B cell (primary cell): ENCODE measurements around the gene NKAPL. TPM values are rescaled to one million over a fixed set of nuclear protein-coding genes. Genes with fewer than 3 reads are reported as not detected.

Source experiments
- ATAC-seq: fragments of 200-7000 bp; cut with Tn5 transposase; one replicate; pipeline ENCODE4 v1.10.0; 2021; ENCODE audit warnings: low read depth, mild to moderate bottlenecking, moderate number of reproducible peaks, moderate library complexity
- CTCF ChIA-PET: fragments of 350-600 bp; sonication (Branson Sonifier 250); formaldehyde crosslinking; loops from one replicate; lab custom pipeline; 2021; ENCODE audit warnings: antibody characterized with exemption, inconsistent platforms; lab: Charles Lee
- POLR2A ChIA-PET: fragments of 350-600 bp; sonication (Branson Sonifier 250); formaldehyde crosslinking; loops from one replicate; lab custom pipeline; 2021; ENCODE audit warnings: antibody characterized with exemption; lab: Charles Lee
- DNase-seq: peaks from one replicate; pipeline ENCODE4 v3.0.0; 2013
- H2AFZ ChIP-seq: 2 replicates; pipeline ENCODE4 v1.6.1; 2012; ENCODE audit warnings: mild to moderate bottlenecking, low read depth, low read length; ENCODE audit not compliant: insufficient read depth, poor library complexity, severe bottlenecking
- H3K27ac ChIP-seq, 2 donors: 1 replicate in 1 of 2; 2 replicates in 1 of 2; pipeline ENCODE4 v1.5.1; 2012 to 2013; ENCODE audit warnings: low read length in 2 of 2, mild to moderate bottlenecking in 2 of 2, moderate library complexity in 1 of 2
- H3K27me3 ChIP-seq, 4 experiments: fragments of 200-600 bp in 1 of 4; sonication (generic) in 1 of 4; replicated peaks in 1 of 4; 1 replicate in 2 of 4; 2 replicates in 2 of 4; pipeline versions ENCODE4 v1.6.1 to v1.7.0; 2013 to 2016; ENCODE audit warnings: low read length in 3 of 4, mild to moderate bottlenecking in 2 of 4, mixed read lengths in 1 of 4, moderate library complexity in 1 of 4; ENCODE audit not compliant: insufficient read depth in 4 of 4, control insufficient read depth in 3 of 4; ENCODE audit errors: control extremely low read depth in 1 of 4
- H3K36me3 ChIP-seq, 2 experiments: replicated peaks in 1 of 2; 1 replicate in 1 of 2; 2 replicates in 1 of 2; pipeline versions ENCODE4 v1.6.1 to v1.7.1; 2013; ENCODE audit warnings: low read length in 1 of 2; ENCODE audit not compliant: insufficient read depth in 2 of 2, control insufficient read depth in 1 of 2; ENCODE audit errors: control extremely low read depth in 1 of 2, extremely low read depth in 1 of 2
- H3K4me1 ChIP-seq, 2 donors: fragments of 200-600 bp in 1 of 2; sonication (generic) in 1 of 2; 1 replicate in 1 of 2; 2 replicates in 1 of 2; pipeline versions ENCODE4 v1.5.1 to v1.6.1; 2013 to 2017; ENCODE audit warnings: low read length in 2 of 2; ENCODE audit not compliant: control insufficient read depth in 2 of 2, insufficient read depth in 2 of 2
- H3K4me2 ChIP-seq: replicated peaks from 2 replicates; pipeline ENCODE3; 2012; ENCODE audit warnings: mild to moderate bottlenecking, low read depth, low read length; ENCODE audit not compliant: poor library complexity, severe bottlenecking
- H3K4me3 ChIP-seq, 5 experiments: fragments of 200-600 bp in 1 of 5; sonication (generic) in 1 of 5; 1 replicate in 3 of 5; 2 replicates in 2 of 5; pipeline versions ENCODE4 v1.5.1 to v1.7.0; 2011 to 2016; ENCODE audit warnings: low read length in 4 of 5, mild to moderate bottlenecking in 4 of 5, low read depth in 2 of 5, control low read depth in 1 of 5, moderate library complexity in 1 of 5; ENCODE audit not compliant: insufficient read depth in 1 of 5; ENCODE audit errors: control extremely low read depth in 1 of 5, extremely low read depth in 1 of 5
- H3K79me2 ChIP-seq: fragments of 200-600 bp; sonication (generic); one replicate; pipeline ENCODE4 v1.6.0; 2016; ENCODE audit warnings: low read length; ENCODE audit not compliant: control insufficient read depth, insufficient read depth
- H3K9ac ChIP-seq: fragments of 200-600 bp; sonication (generic); 2 replicates; pipeline ENCODE4 v1.6.1; 2017; ENCODE audit warnings: mild to moderate bottlenecking, low read length, moderate library complexity
- H3K9me3 ChIP-seq, 3 donors: one replicate each; pipeline versions ENCODE4 v1.6.1 to v1.7.1; 2013; ENCODE audit warnings: low read length in 2 of 3; ENCODE audit not compliant: control insufficient read depth in 2 of 3, insufficient read depth in 1 of 3; ENCODE audit errors: control extremely low read depth in 1 of 3
- H4K20me1 ChIP-seq: 2 replicates; pipeline ENCODE4 v1.6.0; 2012; ENCODE audit warnings: mild to moderate bottlenecking, low read length; ENCODE audit not compliant: insufficient read depth, control insufficient read depth, poor library complexity, severe bottlenecking
- H3K27ac Mint-ChIP-seq: one replicate; pipeline ENCODE4 v1.8.0; 2021; ENCODE audit warnings: mixed read lengths
- H3K27me3 Mint-ChIP-seq: one replicate; pipeline ENCODE4 v1.8.0; 2021; ENCODE audit warnings: mixed read lengths
- H3K4me1 Mint-ChIP-seq: one replicate; pipeline ENCODE4 v1.8.0; 2021; ENCODE audit warnings: mixed read lengths
- H3K4me3 Mint-ChIP-seq: one replicate; pipeline ENCODE4 v1.8.0; 2021; ENCODE audit warnings: mixed read lengths
- H3K9me3 Mint-ChIP-seq: one replicate; pipeline ENCODE4 v1.8.0; 2022; ENCODE audit warnings: mixed read lengths; ENCODE audit not compliant: insufficient read depth
- CTCF ChIP-seq: fragments of 200-600 bp; IDR thresholded peaks from one replicate; pipeline ENCODE4 v1.8.0; 2022; ENCODE audit warnings: antibody characterized with exemption, mild to moderate bottlenecking
- EZH2 ChIP-seq: IDR thresholded peaks from 2 replicates; pipeline ENCODE4 v1.6.1; 2012; ENCODE audit warnings: borderline replicate concordance, low read depth, mild to moderate bottlenecking, moderate library complexity, low read length; ENCODE audit not compliant: insufficient read depth, poor library complexity, severe bottlenecking
- WGBS: methylation state at CpG from one replicate; pipeline ENCODE4 v1.1.5; 2013; ENCODE audit warnings: missing lambda C conversion rate; ENCODE audit not compliant: insufficient coverage; 5-methylcytosine and 5-hydroxymethylcytosine counted together
- intact Hi-C: fragments of 100-400 bp; cut with micrococcal nuclease; formaldehyde crosslinking; loops from one replicate; pipeline ENCODE4 v1.10.0; 2022
- polyA plus RNA-seq: library from polyadenylated mRNA; depleted of rRNA; stranded (reverse); fragments of >200 nt; gene quantifications from 2 replicates; pipeline ENCODE4 v1.2.3, GENCODE V29; 2012
- total RNA-seq, 2 donors: library from RNA; stranded (reverse); fragments of 120-200 nt in 1 of 2; gene quantifications; 1 replicate in 1 of 2; 2 replicates in 1 of 2; pipeline versions ENCODE4 v1.2.3 to v1.2.4, GENCODE V29; 2013 to 2022

Gene NKAPL
- total and polyA plus RNA-seq, 2 donors (not counting 1 experiment from before 2014, with no cell fraction given): 0.52 TPM; not detected in 1

GRCh38 chr6:28280595-28281287, 21.6 kb downstream of the NKAPL start:
- H2AFZ ChIP-seq: peak overlapping the region; percentile 76
- CTCF ChIA-PET: interaction anchor here (2.2 to 3.4 kb wide), 2 partner anchors 14 to 75 kb away, joined by 9 to 14 read pairs; partner anchors contain the start of gene ZSCAN26
- no peak overlapping the region for H3K27ac ChIP-seq
- peaks cover 7 to 9% of the 10 kb centered on the region in 2 donors for H3K4me1 ChIP-seq
- peak overlapping the region; percentile 83 for H3K4me2 ChIP-seq
- H3K4me3 ChIP-seq: peak overlapping the region in 2 of 5 experiments; percentile 56 to 61
- H3K36me3 ChIP-seq: peaks cover 9 to 17% of the 10 kb centered on the region in 2 experiments
- Mint-ChIP-seq H3K4me1 (peaks cover 9% of the 10 kb centered on the region), H3K27me3 (peaks cover 19% of the 10 kb centered on the region), H3K9me3 (no peaks in the 10 kb centered on the region), H3K27ac (no peak overlapping the region), H3K4me3 (peak overlapping the region; percentile 93)
- no peaks in the 10 kb centered on the region for H3K79me2 ChIP-seq
- intact Hi-C loops: loop anchor here (1.0 to 5.0 kb wide), 3 partner anchors 28 to 57 kb away; partner anchors contain the start of genes ZKSCAN4 and ZSCAN31
- no peaks in the 10 kb centered on the region for H3K9me3 ChIP-seq
- H4K20me1 ChIP-seq: no peaks in the 10 kb centered on the region
- no CpG with 5 or more reads among the region's 3 CpGs for WGBS
- DNase-seq (no peak), ATAC-seq (no peak)
- TF ChIP-seq EZH2 (no peak), CTCF (no peak)
- H3K27me3 ChIP-seq: peaks cover 0 to 16% (median 11%) of the 10 kb centered on the region in 4 experiments
- POLR2A ChIA-PET: interaction anchor here (0.6 kb wide), 1 partner anchor 10 kb away, joined by 4 read pairs; no protein-coding TSS in a partner anchor
- H3K9ac ChIP-seq: peak overlapping the region; percentile 61
